HUES48 (cell line): ENCODE data around the gene DDB1.

ENCODE experiments used
- H3K27ac ChIP-seq: one replicate; pipeline ENCODE4 v1.7.0; 2013; ENCODE audit warnings: low read depth, low read length, inconsistent platforms
- H3K27me3 ChIP-seq: 2 replicates; pipeline ENCODE4 v1.6.1; 2013; ENCODE audit warnings: mild to moderate bottlenecking, low read length; ENCODE audit not compliant: control insufficient read depth, insufficient read depth
- H3K36me3 ChIP-seq: 2 replicates; pipeline ENCODE4 v1.6.1; 2013; ENCODE audit warnings: low read length; ENCODE audit not compliant: control insufficient read depth, insufficient read depth
- H3K4me1 ChIP-seq: 2 replicates; pipeline ENCODE4 v1.6.1; 2013; ENCODE audit warnings: mild to moderate bottlenecking, low read length; ENCODE audit not compliant: control insufficient read depth, insufficient read depth
- H3K4me3 ChIP-seq: 2 replicates; pipeline ENCODE4 v1.5.1; 2013; ENCODE audit warnings: mild to moderate bottlenecking, low read depth, low read length
- H3K9ac ChIP-seq: 2 replicates; pipeline ENCODE4 v1.6.1; 2013; ENCODE audit warnings: mild to moderate bottlenecking, low read depth, low read length, moderate library complexity
- H3K9me3 ChIP-seq: 2 replicates; pipeline ENCODE4 v1.6.1; 2013; ENCODE audit warnings: low read length; ENCODE audit not compliant: control insufficient read depth, insufficient read depth

DDB1 gene

GRCh38 chr11:61354208-61354607 is 21.3 kb upstream of the DDB1 start:
- Histone ChIP-seq H3K4me3 (no peak overlapping the region), H3K27ac (no peak overlapping the region), H3K36me3 (peaks cover 39% of the 10 kb centered on the region), H3K9ac (no peak overlapping the region), H3K9me3 (no peaks in the 10 kb centered on the region), H3K4me1 (no peaks in the 10 kb centered on the region), H3K27me3 (no peaks in the 10 kb centered on the region)

- peaks cover 47% of the 10 kb centered on the region for H3K36me3 ChIP-seq
- H3K27ac ChIP-seq, result no peak overlapping the region
- no peak overlapping the region for H3K9ac ChIP-seq
Observed at GRCh38 chr11:61353131-61354067, 20.5 kb upstream of the DDB1 start.

GRCh38 chr11:61352038-61352437 is 19.1 kb upstream of the DDB1 start:
- Histone ChIP-seq H3K9me3 (no peaks in the 10 kb centered on the region), H3K9ac (no peak overlapping the region), H3K4me1 (no peaks in the 10 kb centered on the region), H3K27me3 (no peaks in the 10 kb centered on the region), H3K36me3 (peaks cover 54% of the 10 kb centered on the region), H3K4me3 (no peak overlapping the region), H3K27ac (no peak overlapping the region)

More at GRCh38 chr11:61353131-61354067, 20.5 kb upstream of the DDB1 start:
- Histone ChIP-seq H3K4me3 (no peak overlapping the region), H3K27me3 (no peaks in the 10 kb centered on the region), H3K9me3 (no peaks in the 10 kb centered on the region), H3K4me1 (no peaks in the 10 kb centered on the region)

DNA sequence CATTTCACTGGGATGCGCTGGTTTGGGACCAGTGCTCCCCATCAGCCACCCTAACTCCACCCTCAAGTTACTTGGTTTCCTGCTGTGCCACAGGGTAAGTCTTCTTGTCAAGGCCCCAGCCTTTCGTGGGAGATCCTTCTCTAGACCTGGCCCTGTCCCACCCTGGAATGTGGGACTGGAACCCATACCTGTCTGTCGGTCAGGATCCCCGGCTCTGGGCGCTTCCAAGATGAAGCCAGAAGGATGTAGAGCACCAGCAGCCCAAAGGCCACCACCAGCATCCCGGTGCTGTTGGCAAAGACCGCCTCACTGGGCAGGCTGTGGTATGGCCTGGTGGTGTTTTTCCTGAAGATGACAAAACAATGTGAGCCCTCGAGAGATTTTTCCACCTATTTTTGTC is 17.9 kb upstream of the DDB1 start:
- Histone ChIP-seq H3K9ac (no peak overlapping the region), H3K27ac (no peak overlapping the region), H3K4me3 (no peak overlapping the region), H3K27me3 (no peaks in the 10 kb centered on the region), H3K4me1 (no peaks in the 10 kb centered on the region), H3K36me3 (peaks cover 54% of the 10 kb centered on the region), H3K9me3 (no peaks in the 10 kb centered on the region)

- Histone ChIP-seq H3K4me3 (no peak overlapping the region), H3K9me3 (no peaks in the 10 kb centered on the region), H3K36me3 (peaks cover 54% of the 10 kb centered on the region), H3K4me1 (no peaks in the 10 kb centered on the region), H3K27me3 (no peaks in the 10 kb centered on the region), H3K27ac (no peak overlapping the region), H3K9ac (no peak overlapping the region)
Observed at GRCh38 chr11:61350336-61350735, 17.4 kb upstream of the DDB1 start.

- Histone ChIP-seq H3K27me3 (no peaks in the 10 kb centered on the region), H3K4me1 (no peaks in the 10 kb centered on the region), H3K9ac (no peak overlapping the region), H3K4me3 (no peak overlapping the region), H3K36me3 (peaks cover 54% of the 10 kb centered on the region), H3K9me3 (no peaks in the 10 kb centered on the region), H3K27ac (no peak overlapping the region)
Observed at GRCh38 chr11:61349916-61350315, 17.0 kb upstream of the DDB1 start.

DNA sequence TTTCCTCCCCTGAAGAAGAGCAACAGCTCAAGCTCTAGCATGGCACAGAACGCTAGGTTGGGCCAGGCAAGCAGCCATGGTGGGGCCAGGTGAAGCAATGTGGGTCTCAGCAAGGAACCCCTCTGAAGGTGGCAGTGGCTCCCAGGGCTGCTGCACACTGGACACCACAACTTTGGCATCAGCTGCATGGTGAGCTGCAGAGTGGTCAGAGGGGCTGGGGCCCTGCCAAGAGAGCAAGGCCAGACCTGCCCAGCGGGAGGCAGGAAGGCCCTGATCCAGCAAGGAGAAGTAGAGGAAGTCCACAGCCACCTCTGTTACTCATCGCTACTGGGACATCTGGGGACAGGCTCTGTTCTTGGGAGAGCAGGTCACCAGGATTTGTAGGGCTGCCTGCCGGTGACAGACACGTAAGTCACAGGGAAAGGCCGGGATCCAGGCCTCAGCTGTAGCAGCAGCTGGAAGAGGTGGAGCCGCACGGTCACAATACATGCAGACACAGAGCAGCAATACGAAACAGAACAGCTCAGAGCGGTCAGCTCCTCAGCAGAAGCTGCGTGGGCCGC is 16.4 kb upstream of the DDB1 start:
- Histone ChIP-seq H3K36me3 (peaks cover 59% of the 10 kb centered on the region), H3K27me3 (no peaks in the 10 kb centered on the region), H3K9ac (no peak overlapping the region), H3K4me1 (no peaks in the 10 kb centered on the region), H3K9me3 (no peaks in the 10 kb centered on the region), H3K4me3 (no peak overlapping the region), H3K27ac (no peak overlapping the region)

- Histone ChIP-seq H3K9ac (no peak overlapping the region), H3K4me3 (no peak overlapping the region), H3K4me1 (no peaks in the 10 kb centered on the region), H3K36me3 (peaks cover 48% of the 10 kb centered on the region), H3K27ac (no peak overlapping the region), H3K9me3 (no peaks in the 10 kb centered on the region), H3K27me3 (no peaks in the 10 kb centered on the region)
Observed at GRCh38 chr11:61347916-61348461, 15.1 kb upstream of the DDB1 start.

DNA sequence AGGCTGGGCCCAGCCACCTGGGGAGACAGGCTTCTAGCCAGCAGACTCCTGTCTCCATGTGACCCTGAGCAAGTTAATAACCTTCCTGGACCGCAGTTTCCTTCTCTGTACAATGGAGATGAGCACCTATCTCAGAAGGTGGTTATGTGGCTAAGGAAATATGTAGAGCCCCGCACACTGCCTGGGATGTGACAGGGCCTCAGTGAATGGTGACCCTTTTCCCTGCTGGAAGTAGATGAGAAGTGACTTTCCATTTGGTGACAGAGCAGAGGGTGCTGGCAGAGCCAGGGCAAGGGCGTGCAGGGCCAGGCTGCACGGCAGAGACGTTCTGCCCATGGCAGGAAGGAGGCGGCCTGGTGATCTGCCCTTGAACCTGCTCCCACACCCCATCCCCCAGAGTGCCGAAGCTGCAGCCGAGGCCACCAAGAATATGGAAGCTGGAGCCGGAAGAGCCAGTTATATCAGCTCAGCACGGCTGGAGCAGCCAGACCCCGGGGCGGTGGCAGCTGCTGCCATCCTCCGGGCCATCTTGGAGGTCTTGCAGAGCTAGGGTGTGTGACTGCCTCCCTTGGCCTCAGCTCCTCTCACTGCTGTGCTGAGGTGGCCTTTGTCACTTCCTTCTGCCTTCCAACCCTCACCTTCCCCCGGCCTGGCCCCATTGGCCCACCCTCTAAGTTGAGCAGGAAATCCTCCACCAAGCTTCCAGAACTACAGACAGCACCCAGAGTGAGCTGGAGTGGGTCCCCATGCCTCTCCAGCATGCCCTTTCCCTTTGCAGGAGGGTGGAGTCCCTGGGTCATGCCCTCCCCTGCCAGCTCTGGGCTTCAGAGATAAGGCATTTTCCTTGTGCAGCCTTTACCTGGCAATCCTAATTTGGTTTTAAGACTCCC is 13.3 kb upstream of the DDB1 start:
- Histone ChIP-seq H3K27ac (no peak overlapping the region), H3K27me3 (no peaks in the 10 kb centered on the region), H3K4me3 (no peak overlapping the region), H3K36me3 (peaks cover 36% of the 10 kb centered on the region), H3K4me1 (no peaks in the 10 kb centered on the region), H3K9me3 (no peaks in the 10 kb centered on the region), H3K9ac (no peak overlapping the region)

GRCh38 chr11:61345170-61345610 is 12.3 kb upstream of the DDB1 start:
- Histone ChIP-seq H3K4me3 (no peak overlapping the region), H3K36me3 (peaks cover 28% of the 10 kb centered on the region), H3K27me3 (no peaks in the 10 kb centered on the region), H3K27ac (no peak overlapping the region), H3K9me3 (no peaks in the 10 kb centered on the region), H3K9ac (no peak overlapping the region), H3K4me1 (no peaks in the 10 kb centered on the region)
